H54 (cell line): ENCODE results near the gene ZBTB40.

ENCODE experiments used
- DNase-seq: peaks from one replicate; pipeline ENCODE4 v3.0.0; 2011; ENCODE audit warnings: low spot score, mixed read lengths; ENCODE audit not compliant: insufficient read length
- FAIRE-seq: peaks from 3 replicates; lab custom pipeline; 2011; peaks lifted over from hg19 to GRCh38; lab: Jason Lieb, UNC
- POLR2A ChIP-seq: IDR thresholded peaks from 2 replicates; pipeline ENCODE4 v1.6.1; 2011; ENCODE audit warnings: low read depth, mild to moderate bottlenecking, low read length

Gene ZBTB40

GRCh38 chr1:22547818-22548462 is 96.3 kb downstream of the ZBTB40 start:
- no peak for TF ChIP-seq POLR2A
- FAIRE-seq: no peak
- DNase-seq: no peak

GRCh38 chr1:22550021-22550420 is 98.4 kb downstream of the ZBTB40 start:
- DNase-seq: no peak
- FAIRE-seq: no peak
- TF ChIP-seq POLR2A: no peak

GRCh38 chr1:22551591-22551990 is 99.9 kb downstream of the ZBTB40 start:
- FAIRE-seq (no peak), DNase-seq (no peak)
- TF ChIP-seq POLR2A: no peak

- no peak for FAIRE-seq
- TF ChIP-seq POLR2A: no peak
- no peak for DNase-seq
Measured at GRCh38 chr1:22552021-22552420, 100.4 kb downstream of the ZBTB40 start.

- DNase-seq (no peak), FAIRE-seq (no peak)
- no peak for TF ChIP-seq POLR2A
Measured at GRCh38 chr1:22553104-22553880, 101.6 kb downstream of the ZBTB40 start.

- no peak for FAIRE-seq
- no peak for DNase-seq
- TF ChIP-seq POLR2A: no peak
Measured at GRCh38 chr1:22553991-22554522, 102.4 kb downstream of the ZBTB40 start.

GRCh38 chr1:22555371-22555656 is 103.7 kb downstream of the ZBTB40 start:
- FAIRE-seq (no peak), DNase-seq (no peak)
- TF ChIP-seq POLR2A: no peak

- FAIRE-seq: no peak
- no peak for DNase-seq
- no peak for TF ChIP-seq POLR2A
Measured at GRCh38 chr1:22556391-22557104, 104.9 kb downstream of the ZBTB40 start.

GRCh38 chr1:22557341-22557950 is 105.8 kb downstream of the ZBTB40 start:
- DNase-seq: no peak

GRCh38 chr1:22562584-22563583 is 111.2 kb downstream of the ZBTB40 start, which contains the start of gene EPHA8:
Gene EPHA8, plus strand, starts transcription at chr1:22563489. Its CDS starts 147 bp downstream, at chr1:22563636.
- FAIRE-seq (no peak), DNase-seq (no peak)
- no peak for TF ChIP-seq POLR2A

More at GRCh38 chr1:22557341-22557950, 105.8 kb downstream of the ZBTB40 start:
- no peak for TF ChIP-seq POLR2A
- no peak for FAIRE-seq

- no peak for TF ChIP-seq POLR2A
- FAIRE-seq: no peak
- no peak for DNase-seq
Measured at GRCh38 chr1:22563671-22564602, 112.3 kb downstream of the ZBTB40 start.

- no peak for TF ChIP-seq POLR2A
- FAIRE-seq: no peak
- no peak for DNase-seq
Measured at GRCh38 chr1:22566161-22566560, 114.5 kb downstream of the ZBTB40 start.
